HG02678 (cell line): ENCODE data around the gene FBXO27.
"Not testable (repeated sequence)": the region's sequence is repeated elsewhere in the genome, so short reads cannot be mapped to it uniquely, and the experiment has no call there.

Experiments used
- ATAC-seq: cut with Tn5 transposase; IDR thresholded peaks from one replicate; pipeline ENCODE4 v1.9.1; 2021; ENCODE audit warnings: mild to moderate bottlenecking, moderate library complexity; ENCODE audit not compliant: unreplicated experiment

Gene FBXO27

GRCh38 chr19:39045506-39045905 is 13.2 kb upstream of the FBXO27 start:
- no peak for ATAC-seq

- ATAC-seq: no peak
These were observed 5.7 kb upstream of the FBXO27 start for GRCh38 chr19:39038098-39038497.

GRCh38 chr19:39037194-39037593 is 4.8 kb upstream of the FBXO27 start:
- no peak for ATAC-seq

GRCh38 chr19:39036581-39036980 is 4.2 kb upstream of the FBXO27 start:
- ATAC-seq: no peak

- peak; percentile 64 for ATAC-seq
These were observed 834 bp downstream of the FBXO27 start for GRCh38 chr19:39031368-39032062.

- ATAC-seq: no peak
These were observed 1.4 kb downstream of the FBXO27 start for GRCh38 chr19:39030854-39031367.

GRCh38 chr19:39024875-39025641 is 7.3 kb downstream of the FBXO27 start:
- no peak for ATAC-seq

- no peak for ATAC-seq
These were observed 11.3 kb downstream of the FBXO27 start for GRCh38 chr19:39021063-39021462.

GRCh38 chr19:39017646-39018045 is 14.7 kb downstream of the FBXO27 start:
- no peak for ATAC-seq

- no peak for ATAC-seq
These were observed 15.3 kb downstream of the FBXO27 start for GRCh38 chr19:39017026-39017425.

GRCh38 chr19:39014037-39014436 is 18.3 kb downstream of the FBXO27 start:
- ATAC-seq: no peak

GRCh38 chr19:39009001-39009400 is 23.3 kb downstream of the FBXO27 start:
- ATAC-seq: no peak

- no peak for ATAC-seq
These were observed 24.2 kb downstream of the FBXO27 start for GRCh38 chr19:39008137-39008536.

- ATAC-seq: no peak
These were observed 25.3 kb downstream of the FBXO27 start for GRCh38 chr19:39007096-39007495.

- no peak for ATAC-seq
These were observed 27.9 kb downstream of the FBXO27 start for GRCh38 chr19:39004403-39004802.

- no peak for ATAC-seq
These were observed 28.6 kb downstream of the FBXO27 start for GRCh38 chr19:39003796-39004195.

GRCh38 chr19:39003188-39003587 is 29.2 kb downstream of the FBXO27 start:
- no peak for ATAC-seq

GRCh38 chr19:39001041-39001440 is 31.3 kb downstream of the FBXO27 start:
- no peak for ATAC-seq

GRCh38 chr19:38997576-38997975 is 34.8 kb downstream of the FBXO27 start:
- ATAC-seq: not testable (repeated sequence)

GRCh38 chr19:38993271-38993670 is 39.1 kb downstream of the FBXO27 start:
- ATAC-seq: no peak

GRCh38 chr19:38990949-38991697 is 41.2 kb downstream of the FBXO27 start:
- ATAC-seq: no peak
